ENCODE measurements around the gene RBBP7.

DNA sequence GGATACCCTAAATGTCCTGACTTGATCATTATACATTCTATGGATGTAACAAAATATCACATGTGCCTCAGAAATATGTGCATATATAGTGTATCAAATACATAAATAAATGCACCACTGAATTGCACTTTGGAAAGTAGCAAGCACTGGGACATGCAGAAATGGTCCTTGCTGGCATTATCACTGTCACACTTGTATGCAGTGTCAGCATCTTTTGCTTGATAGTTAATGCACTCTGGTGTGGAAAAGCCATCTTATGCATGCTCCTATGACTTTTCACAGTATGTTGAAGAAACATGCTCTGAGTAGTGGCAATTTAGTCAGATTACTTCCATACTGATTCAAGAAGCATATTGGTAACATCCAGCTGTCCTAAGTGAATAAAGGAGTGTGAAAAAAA lies 48.8 kb upstream of the RBBP7 start:
- TF ChIP-seq POLR2A (IDR thresholded peaks at IDR 0.05): no peak
- TF ChIP-seq, protein P1, sequence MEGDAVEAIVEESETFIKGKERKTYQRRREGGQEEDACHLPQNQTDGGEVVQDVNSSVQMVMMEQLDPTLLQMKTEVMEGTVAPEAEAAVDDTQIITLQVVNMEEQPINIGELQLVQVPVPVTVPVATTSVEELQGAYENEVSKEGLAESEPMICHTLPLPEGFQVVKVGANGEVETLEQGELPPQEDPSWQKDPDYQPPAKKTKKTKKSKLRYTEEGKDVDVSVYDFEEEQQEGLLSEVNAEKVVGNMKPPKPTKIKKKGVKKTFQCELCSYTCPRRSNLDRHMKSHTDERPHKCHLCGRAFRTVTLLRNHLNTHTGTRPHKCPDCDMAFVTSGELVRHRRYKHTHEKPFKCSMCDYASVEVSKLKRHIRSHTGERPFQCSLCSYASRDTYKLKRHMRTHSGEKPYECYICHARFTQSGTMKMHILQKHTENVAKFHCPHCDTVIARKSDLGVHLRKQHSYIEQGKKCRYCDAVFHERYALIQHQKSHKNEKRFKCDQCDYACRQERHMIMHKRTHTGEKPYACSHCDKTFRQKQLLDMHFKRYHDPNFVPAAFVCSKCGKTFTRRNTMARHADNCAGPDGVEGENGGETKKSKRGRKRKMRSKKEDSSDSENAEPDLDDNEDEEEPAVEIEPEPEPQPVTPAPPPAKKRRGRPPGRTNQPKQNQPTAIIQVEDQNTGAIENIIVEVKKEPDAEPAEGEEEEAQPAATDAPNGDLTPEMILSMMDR (IDR thresholded peaks at IDR 0.05): no peak

All from thyroid gland (tissue), 4 donors.